ENCODE results near the gene TRDMT1.

GRCh38 chr10:17106991-17107390 is 94.5 kb downstream of the TRDMT1 start:
- no peak for TF ChIP-seq EZH2 (IDR thresholded peaks at IDR 0.05; ENCODE audit: low read length, missing control alignments)
- TF ChIP-seq CTCF (conservative IDR thresholded peaks at IDR 0.05 in 1 of 2, IDR thresholded peaks at IDR 0.05 in 1 of 2; ENCODE audit: low read depth in 1 of 2, low read length in 2 of 2): no peak
